ENCODE results near the gene ROBO4. TPM values are rescaled to one million over a fixed set of nuclear protein-coding genes. Genes with fewer than 3 reads are reported as not detected.
A peak's percentile ranks its signal among the peaks of the same experiment; 100 is the strongest.

The ROBO4 gene
- total and polyA plus RNA-seq, 2 donors (not counting 1 experiment from before 2014, with no cell fraction given): not detected

DNA sequence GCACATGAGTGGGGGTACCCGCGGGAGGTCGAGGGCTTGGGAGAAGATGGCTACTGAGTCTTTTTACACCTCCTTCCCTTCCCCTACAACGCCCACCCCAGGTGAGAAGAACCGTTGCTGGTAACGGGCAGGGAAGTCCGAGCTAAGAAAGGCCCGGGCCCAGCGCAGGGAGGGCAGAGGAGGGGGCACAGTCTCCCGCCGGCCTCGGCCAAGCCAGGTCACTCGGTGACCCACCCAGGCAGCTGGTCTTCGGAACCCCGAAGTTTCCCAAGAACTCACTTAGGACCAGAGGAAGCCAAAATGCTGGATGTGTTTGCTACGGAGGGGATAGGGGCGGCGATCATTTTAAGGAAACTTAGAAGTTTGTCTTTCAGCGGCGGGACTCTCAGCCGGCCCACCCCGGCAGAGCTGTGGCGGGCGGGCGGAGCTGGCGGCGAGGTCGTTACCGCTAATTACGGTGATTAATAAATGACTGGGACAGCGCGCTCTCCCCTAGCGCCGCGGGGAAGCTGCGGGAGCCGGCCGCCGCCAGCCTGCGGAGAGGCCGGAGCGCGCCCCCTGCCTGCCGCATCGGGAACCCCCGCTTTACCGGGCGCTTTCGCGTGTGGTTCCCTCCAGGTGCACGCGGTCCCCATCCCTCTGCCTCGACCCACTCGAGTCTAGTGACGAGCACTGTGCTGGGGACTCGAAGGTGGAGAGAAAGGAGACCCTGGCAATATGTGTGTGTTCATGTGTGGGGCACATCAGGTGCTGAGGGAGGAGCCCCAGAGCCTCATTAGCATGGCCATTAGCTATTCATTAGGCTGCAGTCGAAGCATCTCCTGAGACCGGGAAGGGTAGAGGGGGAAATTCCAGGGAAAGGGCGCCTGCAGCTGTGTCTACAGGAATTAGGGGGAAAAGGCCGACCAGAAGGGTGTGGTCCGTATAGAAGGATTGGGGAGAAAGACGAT lies 31.5 kb downstream of the ROBO4 start:
- H3K4me1 Mint-ChIP-seq: peaks cover 23% of the 10 kb centered on the region
- 5% methylated on average over 56 of the region's 62 CpGs for WGBS (ENCODE audit: insufficient coverage)
- no peaks in the 10 kb centered on the region for H3K79me2 ChIP-seq (ENCODE audit: control insufficient read depth, insufficient read depth, low read length)
- ATAC-seq (ENCODE audit: low read depth): peak; percentile 66
- peak overlapping the region; percentile 59 for H3K4me2 ChIP-seq (replicated peaks; ENCODE audit: low read depth, low read length, poor library complexity, severe bottlenecking)
- H3K4me1 ChIP-seq (ENCODE audit: control insufficient read depth in 2 of 2, insufficient read depth in 2 of 2, low read length in 2 of 2): peaks cover 39 to 50% of the 10 kb centered on the region in 2 donors
- no peak overlapping the region for H3K27ac ChIP-seq (ENCODE audit: low read length in 2 of 2)
- peaks cover 0 to 97% (median 69%) of the 10 kb centered on the region in 4 experiments for H3K27me3 ChIP-seq (replicated peaks in 1 of 4; ENCODE audit: control extremely low read depth in 1 of 4, control insufficient read depth in 3 of 4, insufficient read depth in 4 of 4, low read length in 3 of 4)
- no peak overlapping the region for H3K9ac ChIP-seq (ENCODE audit: low read length)
- intact Hi-C loops (cut with micrococcal nuclease): loop anchor here (5.0 kb wide), 1 partner anchor 64 kb away; the partner anchor contains the start of gene MSANTD2
- no peaks in the 10 kb centered on the region for H3K9me3 Mint-ChIP-seq (ENCODE audit: insufficient read depth)
- H3K27me3 Mint-ChIP-seq: peaks cover 81% of the 10 kb centered on the region
- POLR2A ChIA-PET: no interaction called here
- no peak overlapping the region for H3K27ac Mint-ChIP-seq
- peak overlapping the region in 2 of 5 experiments; percentile 11 to 20 for H3K4me3 ChIP-seq (ENCODE audit: control extremely low read depth in 1 of 5, extremely low read depth in 1 of 5, insufficient read depth in 1 of 5, low read depth in 2 of 5, low read length in 4 of 5)
- H3K9me3 ChIP-seq (ENCODE audit: control extremely low read depth in 1 of 3, control insufficient read depth in 2 of 3, insufficient read depth in 1 of 3, low read length in 2 of 3): peaks cover 0 to 42% (median 2%) of the 10 kb centered on the region in 3 donors
- no peaks in the 10 kb centered on the region for H4K20me1 ChIP-seq (ENCODE audit: control insufficient read depth, insufficient read depth, low read length, poor library complexity, severe bottlenecking)
- TF ChIP-seq, protein P1, sequence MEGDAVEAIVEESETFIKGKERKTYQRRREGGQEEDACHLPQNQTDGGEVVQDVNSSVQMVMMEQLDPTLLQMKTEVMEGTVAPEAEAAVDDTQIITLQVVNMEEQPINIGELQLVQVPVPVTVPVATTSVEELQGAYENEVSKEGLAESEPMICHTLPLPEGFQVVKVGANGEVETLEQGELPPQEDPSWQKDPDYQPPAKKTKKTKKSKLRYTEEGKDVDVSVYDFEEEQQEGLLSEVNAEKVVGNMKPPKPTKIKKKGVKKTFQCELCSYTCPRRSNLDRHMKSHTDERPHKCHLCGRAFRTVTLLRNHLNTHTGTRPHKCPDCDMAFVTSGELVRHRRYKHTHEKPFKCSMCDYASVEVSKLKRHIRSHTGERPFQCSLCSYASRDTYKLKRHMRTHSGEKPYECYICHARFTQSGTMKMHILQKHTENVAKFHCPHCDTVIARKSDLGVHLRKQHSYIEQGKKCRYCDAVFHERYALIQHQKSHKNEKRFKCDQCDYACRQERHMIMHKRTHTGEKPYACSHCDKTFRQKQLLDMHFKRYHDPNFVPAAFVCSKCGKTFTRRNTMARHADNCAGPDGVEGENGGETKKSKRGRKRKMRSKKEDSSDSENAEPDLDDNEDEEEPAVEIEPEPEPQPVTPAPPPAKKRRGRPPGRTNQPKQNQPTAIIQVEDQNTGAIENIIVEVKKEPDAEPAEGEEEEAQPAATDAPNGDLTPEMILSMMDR (IDR thresholded peaks at IDR 0.05): peak; percentile 71
- TF ChIP-seq EZH2 (IDR thresholded peaks at IDR 0.05; ENCODE audit: borderline replicate concordance, insufficient read depth, low read depth, low read length, poor library complexity, severe bottlenecking): peak; percentile 43
- peak overlapping the region; percentile 30 for H2AFZ ChIP-seq (ENCODE audit: insufficient read depth, low read depth, low read length, poor library complexity, severe bottlenecking)
- H3K36me3 ChIP-seq (replicated peaks in 1 of 2; ENCODE audit: control extremely low read depth in 1 of 2, control insufficient read depth in 1 of 2, extremely low read depth in 1 of 2, insufficient read depth in 2 of 2, low read length in 1 of 2): no peaks in the 10 kb centered on the region
- peak; percentile 67 for DNase-seq
- CTCF ChIA-PET: interaction anchor here (0.8 to 3.0 kb wide), 8 partner anchors 10 to 222 kb away, joined by 3 to 15 read pairs (median 5); partner anchors contain the start of gene SIAE
- peak overlapping the region; percentile 37 for H3K4me3 Mint-ChIP-seq
